Measurements from ENCODE around the gene CDC42SE1. TPM values are rescaled to one million over a fixed set of nuclear protein-coding genes. Genes with fewer than 3 reads are reported as not detected.
A peak's percentile ranks its signal among the peaks of the same experiment; 100 is the strongest.

Gene CDC42SE1
- total RNA-seq, 4 donors from 2014 or later, result 13.2 to 31.7 (median 22.8) TPM

DNA sequence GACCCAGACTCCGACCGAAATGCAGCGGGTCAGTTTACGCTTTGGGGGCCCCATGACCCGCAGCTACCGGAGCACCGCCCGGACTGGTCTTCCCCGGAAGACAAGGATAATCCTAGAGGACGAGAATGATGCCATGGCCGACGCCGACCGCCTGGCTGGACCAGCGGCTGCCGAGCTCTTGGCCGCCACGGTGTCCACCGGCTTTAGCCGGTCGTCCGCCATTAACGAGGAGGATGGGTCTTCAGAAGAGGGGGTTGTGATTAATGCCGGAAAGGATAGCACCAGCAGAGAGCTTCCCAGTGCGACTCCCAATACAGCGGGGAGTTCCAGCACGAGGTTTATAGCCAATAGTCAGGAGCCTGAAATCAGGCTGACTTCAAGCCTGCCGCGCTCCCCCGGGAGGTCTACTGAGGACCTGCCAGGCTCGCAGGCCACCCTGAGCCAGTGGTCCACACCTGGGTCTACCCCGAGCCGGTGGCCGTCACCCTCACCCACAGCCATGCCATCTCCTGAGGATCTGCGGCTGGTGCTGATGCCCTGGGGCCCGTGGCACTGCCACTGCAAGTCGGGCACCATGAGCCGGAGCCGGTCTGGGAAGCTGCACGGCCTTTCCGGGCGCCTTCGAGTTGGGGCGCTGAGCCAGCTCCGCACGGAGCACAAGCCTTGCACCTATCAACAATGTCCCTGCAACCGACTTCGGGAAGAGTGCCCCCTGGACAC, 11.3 kb downstream of the CDC42SE1 start:
- Histone ChIP-seq H3K36me3 (peaks cover 0 to 17% of the 10 kb centered on the region in 2 donors), H3K27ac (peak overlapping the region; percentile 85 to 95 (median 92)), H3K4me3 (peak overlapping the region; percentile 68 to 92 (median 78)), H3K9me3 (no peaks in the 10 kb centered on the region), H3K4me1 (peaks cover 6 to 17% of the 10 kb centered on the region in 2 donors), H3K27me3 (no peaks in the 10 kb centered on the region)
- intact Hi-C loops (cut with DNase I; ENCODE audit: low total_unique reads), result loop anchor here (1.0 kb wide), 1 partner anchor 24 kb away; no protein-coding TSS in a partner anchor
- DNase-seq, result peak; percentile 58 to 74
- in situ Hi-C loops (cut with MboI; ENCODE audit: low sequenced_read_pairs in 4 of 4), result no loop called here
- TF ChIP-seq POLR2A (IDR thresholded peaks at IDR 0.05), result no peak
- TF ChIP-seq, protein P1, sequence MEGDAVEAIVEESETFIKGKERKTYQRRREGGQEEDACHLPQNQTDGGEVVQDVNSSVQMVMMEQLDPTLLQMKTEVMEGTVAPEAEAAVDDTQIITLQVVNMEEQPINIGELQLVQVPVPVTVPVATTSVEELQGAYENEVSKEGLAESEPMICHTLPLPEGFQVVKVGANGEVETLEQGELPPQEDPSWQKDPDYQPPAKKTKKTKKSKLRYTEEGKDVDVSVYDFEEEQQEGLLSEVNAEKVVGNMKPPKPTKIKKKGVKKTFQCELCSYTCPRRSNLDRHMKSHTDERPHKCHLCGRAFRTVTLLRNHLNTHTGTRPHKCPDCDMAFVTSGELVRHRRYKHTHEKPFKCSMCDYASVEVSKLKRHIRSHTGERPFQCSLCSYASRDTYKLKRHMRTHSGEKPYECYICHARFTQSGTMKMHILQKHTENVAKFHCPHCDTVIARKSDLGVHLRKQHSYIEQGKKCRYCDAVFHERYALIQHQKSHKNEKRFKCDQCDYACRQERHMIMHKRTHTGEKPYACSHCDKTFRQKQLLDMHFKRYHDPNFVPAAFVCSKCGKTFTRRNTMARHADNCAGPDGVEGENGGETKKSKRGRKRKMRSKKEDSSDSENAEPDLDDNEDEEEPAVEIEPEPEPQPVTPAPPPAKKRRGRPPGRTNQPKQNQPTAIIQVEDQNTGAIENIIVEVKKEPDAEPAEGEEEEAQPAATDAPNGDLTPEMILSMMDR (IDR thresholded peaks at IDR 0.05 in 4 of 5, conservative IDR thresholded peaks at IDR 0.05 in 1 of 5), result peak in 3 of 5 experiments; percentile 56 to 66 (median 59)
- peak; percentile 83 to 87 for ATAC-seq

DNA sequence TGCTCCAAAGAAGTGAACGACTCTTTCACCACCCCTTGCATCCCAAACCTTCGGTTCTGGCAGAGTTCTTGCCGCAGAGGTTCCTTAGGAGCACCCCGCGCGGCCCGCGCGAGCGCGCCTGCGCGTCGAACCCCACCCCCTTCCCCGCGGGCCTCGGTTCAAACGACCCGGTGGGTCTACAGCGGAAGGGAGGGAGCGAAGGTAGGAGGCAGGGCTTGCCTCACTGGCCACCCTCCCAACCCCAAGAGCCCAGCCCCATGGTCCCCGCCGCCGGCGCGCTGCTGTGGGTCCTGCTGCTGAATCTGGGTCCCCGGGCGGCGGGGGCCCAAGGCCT, 11.9 kb downstream of the CDC42SE1 start, which contains the start of gene C1orf56:
C1orf56 (plus strand) TSS at position 161 of the 334 bp plus-strand sequence; CDS start at position 258, 97 bp downstream.
- Histone ChIP-seq H3K4me1 (peaks cover 6 to 17% of the 10 kb centered on the region in 2 donors), H3K36me3 (peaks cover 0 to 12% of the 10 kb centered on the region in 2 donors), H3K27me3 (no peaks in the 10 kb centered on the region), H3K27ac (peak within 1 kb of the TSS; percentile 85 to 95 (median 92)), H3K9me3 (no peaks in the 10 kb centered on the region), H3K4me3 (peak within 1 kb of the TSS; percentile 68 to 92 (median 78))
- intact Hi-C loops (cut with DNase I; ENCODE audit: low total_unique reads), result no loop called here
- TF ChIP-seq POLR2A (IDR thresholded peaks at IDR 0.05), result peak; percentile 63 to 77
- TF ChIP-seq, protein P1 (IDR thresholded peaks at IDR 0.05 in 4 of 5, conservative IDR thresholded peaks at IDR 0.05 in 1 of 5), result no peak
- in situ Hi-C loops (cut with MboI; ENCODE audit: low sequenced_read_pairs in 4 of 4), result no loop called here
- DNase-seq (peak; percentile 42 to 55), ATAC-seq (peak; percentile 70 to 78)

DNA sequence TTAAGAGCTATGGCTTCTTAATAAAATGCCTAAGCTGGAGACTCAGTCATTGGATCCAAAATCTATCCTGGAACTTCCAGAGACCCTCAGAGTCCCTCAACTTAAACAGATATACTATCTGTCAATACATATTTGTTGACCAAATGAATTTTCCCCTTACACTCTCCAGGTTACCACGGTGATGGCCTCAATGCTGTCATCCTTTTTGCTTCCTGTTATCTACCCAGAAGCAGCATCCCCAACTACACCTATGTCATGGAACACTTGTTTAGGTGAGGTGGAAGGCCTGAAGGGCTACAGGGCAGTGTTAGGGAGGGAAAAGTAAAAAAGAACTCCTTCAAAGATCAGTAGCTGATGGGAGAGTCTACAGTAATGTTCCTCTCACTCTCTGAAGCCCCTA, 16.3 kb downstream of the CDC42SE1 start:
- TF ChIP-seq, protein P1 (IDR thresholded peaks at IDR 0.05 in 4 of 5, conservative IDR thresholded peaks at IDR 0.05 in 1 of 5), result no peak
- TF ChIP-seq POLR2A (IDR thresholded peaks at IDR 0.05), result no peak
- Histone ChIP-seq H3K4me1 (peaks cover 0 to 4% of the 10 kb centered on the region in 2 donors), H3K27ac (no peak overlapping the region), H3K27me3 (no peaks in the 10 kb centered on the region), H3K4me3 (no peak overlapping the region), H3K36me3 (no peaks in the 10 kb centered on the region), H3K9me3 (no peaks in the 10 kb centered on the region)
- DNase-seq, result no peak
- intact Hi-C loops (cut with DNase I; ENCODE audit: low total_unique reads), result no loop called here
- ATAC-seq, result no peak
- in situ Hi-C loops (cut with MboI; ENCODE audit: low sequenced_read_pairs in 4 of 4), result no loop called here

DNA sequence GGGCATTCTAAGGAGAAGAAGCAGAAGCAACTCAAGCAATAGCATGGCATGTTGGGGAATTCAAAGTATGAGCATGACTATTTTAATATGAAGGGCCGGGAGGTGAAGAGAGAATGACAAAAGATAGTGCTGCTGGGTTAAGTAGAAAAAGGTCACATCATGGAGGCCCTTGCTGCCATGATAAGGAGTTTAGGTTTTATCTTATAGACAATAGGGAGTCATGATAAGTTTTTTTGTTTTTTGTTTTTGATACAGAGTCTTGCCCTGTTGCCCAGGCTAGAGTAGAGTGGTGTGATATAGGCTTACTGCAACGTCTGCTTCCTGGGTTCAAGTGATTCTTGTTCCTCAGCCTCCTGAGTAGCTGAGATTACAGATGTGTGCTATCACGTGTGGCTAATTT, 19.9 kb downstream of the CDC42SE1 start:
- DNase-seq, result no peak
- H3K4me1 ChIP-seq, result no peaks in the 10 kb centered on the region
- no peak for ATAC-seq
- H3K4me3 ChIP-seq, result no peak overlapping the region
- H3K9me3 ChIP-seq, result no peaks in the 10 kb centered on the region
- in situ Hi-C loops (cut with MboI; ENCODE audit: low sequenced_read_pairs in 4 of 4), result no loop called here
- no peak for TF ChIP-seq POLR2A (IDR thresholded peaks at IDR 0.05)
- TF ChIP-seq, protein P1 (IDR thresholded peaks at IDR 0.05 in 4 of 5, conservative IDR thresholded peaks at IDR 0.05 in 1 of 5), result no peak
- no peak overlapping the region for H3K27ac ChIP-seq
- H3K27me3 ChIP-seq, result no peaks in the 10 kb centered on the region
- intact Hi-C loops (cut with DNase I; ENCODE audit: low total_unique reads), result no loop called here
- peaks cover 0 to 12% of the 10 kb centered on the region in 2 donors for H3K36me3 ChIP-seq
